Endothelial cell of umbilical vein (primary cell): ENCODE measurements around the gene SNCAIP.

Experiments
- CTCF ChIP-seq, 2 donors: IDR thresholded peaks; 1 replicate in 1 of 2; 2 replicates in 1 of 2; pipeline ENCODE4 v1.5.1; 2011; ENCODE audit warnings: low read length in 2 of 2, mild to moderate bottlenecking in 2 of 2, moderate library complexity in 2 of 2, control low read depth in 1 of 2, inconsistent platforms in 1 of 2, low read depth in 1 of 2; ENCODE audit not compliant: insufficient read depth in 1 of 2; ENCODE audit errors: extremely low read depth in 1 of 2
- FOS ChIP-seq: IDR thresholded peaks from 2 replicates; pipeline ENCODE4 v1.6.1; 2011; ENCODE audit warnings: mild to moderate bottlenecking, low read length, moderate library complexity, borderline replicate concordance; ENCODE audit not compliant: insufficient read depth
- GATA2 ChIP-seq: IDR thresholded peaks from 2 replicates; pipeline ENCODE4 v1.7.0; 2011; ENCODE audit warnings: low read depth, mild to moderate bottlenecking, moderate library complexity, mixed read lengths, low read length; ENCODE audit not compliant: insufficient read length, insufficient read depth
- POLR2AphosphoS5 ChIP-seq: IDR thresholded peaks from 2 replicates; pipeline ENCODE4 v1.6.1; 2012; ENCODE audit warnings: low read depth, mild to moderate bottlenecking, control low read depth, low read length, moderate library complexity; ENCODE audit not compliant: insufficient read depth

GRCh38 chr5:122392824-122393223, 80.8 kb downstream of the SNCAIP start:
- TF ChIP-seq FOS (no peak), POLR2AphosphoS5 (no peak), CTCF (IDR thresholded peaks at IDR 0.05; ENCODE audit: extremely low read depth in 1 of 2, insufficient read depth in 1 of 2, low read depth in 1 of 2, low read length in 2 of 2) (no peak), GATA2 (no peak)
